IMR-90 (cell line): Measurements from ENCODE around the gene CMKLR1. TPM values are rescaled to one million over a fixed set of nuclear protein-coding genes. Genes with fewer than 3 reads are reported as not detected.

ENCODE experiments used
- ATAC-seq: fragments of 200-7000 bp; cut with Tn5 transposase; 2 replicates; pipeline ENCODE4 v1.9.1; 2020; ENCODE audit warnings: low read depth, mild to moderate bottlenecking, moderate library complexity
- BruUV-seq: library from RNA; stranded (reverse); fragments of 400-500 nt; replicated peaks from 2 replicates; lab custom pipeline; 2021; lab: Mats Ljungman, UMichigan
- CTCF ChIA-PET: fragments of 300-600 bp; formaldehyde crosslinking; extraction: SDS; loops from one replicate; lab custom pipeline; 2021; ENCODE audit warnings: antibody characterized with exemption; lab: Yijun Ruan, JAX
- POLR2A ChIA-PET: fragments of 300-600 bp; sonication (Branson Sonifier 250); formaldehyde crosslinking; loops from one replicate; lab custom pipeline; 2022; ENCODE audit warnings: antibody characterized with exemption; ENCODE audit not compliant: unreplicated experiment; lab: Charles Lee
- DNase-seq: peaks from one replicate; pipeline ENCODE4 v3.0.0; 2013
- H2AFZ ChIP-seq: replicated peaks from 2 replicates; pipeline ENCODE3; 2013; ENCODE audit warnings: low read length, mild to moderate bottlenecking; ENCODE audit not compliant: poor library complexity
- H2AK5ac ChIP-seq: 2 replicates; pipeline ENCODE4 v1.6.1; 2013; ENCODE audit warnings: low read depth, low read length, inconsistent platforms
- H2AK9ac ChIP-seq: replicated peaks from 2 replicates; pipeline ENCODE3; 2013; ENCODE audit warnings: mild to moderate bottlenecking, low read depth, low read length, moderate library complexity; ENCODE audit not compliant: poor library complexity
- H2BK120ac ChIP-seq: 2 replicates; pipeline ENCODE4 v1.6.1; 2013; ENCODE audit warnings: low read depth, low read length, inconsistent platforms
- H2BK15ac ChIP-seq: 3 replicates; pipeline ENCODE4 v1.6.1; 2013; ENCODE audit warnings: low read depth, low read length, inconsistent platforms
- H2BK20ac ChIP-seq: 2 replicates; pipeline ENCODE4 v1.6.1; 2013; ENCODE audit warnings: low read depth, mild to moderate bottlenecking, inconsistent platforms, low read length, moderate library complexity
- H2BK5ac ChIP-seq: 2 replicates; pipeline ENCODE4 v1.6.1; 2013; ENCODE audit warnings: mild to moderate bottlenecking, low read depth, low read length, inconsistent platforms; ENCODE audit not compliant: poor library complexity, severe bottlenecking
- H3K14ac ChIP-seq: replicated peaks from 2 replicates; pipeline ENCODE4 v1.6.1; 2013; ENCODE audit warnings: low read depth, low read length, inconsistent platforms
- H3K18ac ChIP-seq: 2 replicates; pipeline ENCODE4 v1.6.1; 2013; ENCODE audit warnings: low read depth, low read length, control low read depth
- H3K23ac ChIP-seq: 2 replicates; pipeline ENCODE4 v1.6.1; 2013; ENCODE audit warnings: low read depth, low read length, inconsistent platforms
- H3K27ac ChIP-seq: 2 replicates; pipeline ENCODE4 v1.5.1; 2013; ENCODE audit warnings: mild to moderate bottlenecking, control low read depth, low read length; ENCODE audit not compliant: insufficient read depth
- H3K27me3 ChIP-seq: 2 replicates; pipeline ENCODE4 v1.6.1; 2013; ENCODE audit warnings: low read length; ENCODE audit not compliant: control insufficient read depth, insufficient read depth
- H3K36me3 ChIP-seq: 2 replicates; pipeline ENCODE4 v1.6.1; 2013; ENCODE audit warnings: low read length, mixed read lengths; ENCODE audit not compliant: control insufficient read depth, insufficient read depth
- H3K4ac ChIP-seq: 2 replicates; pipeline ENCODE4 v1.6.1; 2013; ENCODE audit warnings: low read depth, low read length, inconsistent platforms
- H3K4me1 ChIP-seq: 2 replicates; pipeline ENCODE4 v1.6.1; 2013; ENCODE audit warnings: low read length, mixed read lengths; ENCODE audit not compliant: control insufficient read depth, insufficient read depth
- H3K4me2 ChIP-seq: 2 replicates; pipeline ENCODE4 v1.6.1; 2013; ENCODE audit warnings: low read depth, mild to moderate bottlenecking, control low read depth, low read length, moderate library complexity
- H3K4me3 ChIP-seq: 2 replicates; pipeline ENCODE4 v1.5.1; 2013; ENCODE audit warnings: low read depth, mild to moderate bottlenecking, control low read depth, low read length, moderate library complexity; ENCODE audit not compliant: insufficient read depth
- H3K56ac ChIP-seq: 2 replicates; pipeline ENCODE4 v1.6.1; 2013; ENCODE audit warnings: low read length, inconsistent platforms; ENCODE audit not compliant: insufficient read depth; ENCODE audit errors: extremely low read depth
- H3K79me1 ChIP-seq, 2 experiments: 2 replicates each; pipeline ENCODE4 v1.6.1; 2013; ENCODE audit warnings: low read length in 2 of 2, inconsistent platforms in 1 of 2, low read depth in 1 of 2
- H3K9ac ChIP-seq: 2 replicates; pipeline ENCODE4 v1.6.1; 2013; ENCODE audit warnings: low read depth, low read length, control low read depth
- H3K9me1 ChIP-seq: 2 replicates; pipeline ENCODE4 v1.6.1; 2013; ENCODE audit warnings: low read length, inconsistent platforms; ENCODE audit not compliant: insufficient read depth
- H3K9me3 ChIP-seq: 2 replicates; pipeline ENCODE4 v1.6.1; 2013; ENCODE audit warnings: low read length; ENCODE audit not compliant: control insufficient read depth, insufficient read depth
- H4K20me1 ChIP-seq: 2 replicates; pipeline ENCODE4 v1.6.1; 2013; ENCODE audit warnings: low read length, inconsistent platforms; ENCODE audit not compliant: insufficient read depth
- H4K5ac ChIP-seq: 2 replicates; pipeline ENCODE4 v1.6.1; 2013; ENCODE audit warnings: mild to moderate bottlenecking, low read depth, low read length, control low read depth
- H4K8ac ChIP-seq, 2 experiments: 2 replicates each; pipeline ENCODE4 v1.6.1; 2013; ENCODE audit warnings: low read depth in 2 of 2, low read length in 2 of 2, control low read depth in 1 of 2, inconsistent platforms in 1 of 2
- H4K91ac ChIP-seq: 2 replicates; pipeline ENCODE4 v1.6.1; 2013; ENCODE audit warnings: low read depth, low read length, inconsistent platforms; ENCODE audit not compliant: insufficient read depth
- MXI1 ChIP-seq: IDR thresholded peaks from 2 replicates; pipeline ENCODE4 v1.6.1; 2012; ENCODE audit warnings: low read depth, mild to moderate bottlenecking, low read length, moderate library complexity, borderline replicate concordance
- NFE2L2 ChIP-seq: fragments of 150-350 bp; IDR thresholded peaks from 2 replicates; pipeline ENCODE4 v1.6.1; 2016; ENCODE audit warnings: low read depth, mild to moderate bottlenecking, low read length
- WGBS, 2 experiments: methylation state at CpG; one replicate each; pipeline versions ENCODE4 v1.1.5 to v1.1.7; 2013; ENCODE audit warnings: missing lambda C conversion rate in 2 of 2; ENCODE audit not compliant: insufficient read length in 1 of 2; ENCODE audit errors: extremely low coverage in 2 of 2; 5-methylcytosine and 5-hydroxymethylcytosine counted together
- dilution Hi-C: fragments of 300-500 bp; cut with HindIII; formaldehyde crosslinking; loops from one replicate; pipeline ENCODE4 v1.14.3; 2018; ENCODE audit warnings: low sequenced_read_pairs; ENCODE audit not compliant: unreplicated experiment
- in situ Hi-C: fragments of 300-500 bp; cut with MboI; formaldehyde crosslinking; loops from 3 replicates; pipeline ENCODE4 v1.14.3; 2019; ENCODE audit warnings: low sequenced_read_pairs, inconsistent platforms, mixed read lengths
- intact Hi-C: fragments of 100-400 bp; cut with micrococcal nuclease; formaldehyde crosslinking; loops from 2 replicates; pipeline ENCODE4 v1.10.0; 2022
- polyA plus RNA-seq, 3 experiments: library from polyadenylated mRNA; depleted of rRNA; stranded (reverse); fragments of >200 nt; gene quantifications; 2 replicates each; pipeline ENCODE4 v1.2.3, GENCODE V29; 2012; ENCODE audit warnings: low replicate concordance in 1 of 3
- total RNA-seq: library from RNA; depleted of rRNA; stranded (reverse); fragments of >200 nt; gene quantifications from 2 replicates; pipeline ENCODE4 v1.2.3, GENCODE V29; 2012

Gene CMKLR1
- total and polyA plus RNA-seq, 2 of the 4 experiments (the other 2 are of a cell fraction), result not detected

DNA sequence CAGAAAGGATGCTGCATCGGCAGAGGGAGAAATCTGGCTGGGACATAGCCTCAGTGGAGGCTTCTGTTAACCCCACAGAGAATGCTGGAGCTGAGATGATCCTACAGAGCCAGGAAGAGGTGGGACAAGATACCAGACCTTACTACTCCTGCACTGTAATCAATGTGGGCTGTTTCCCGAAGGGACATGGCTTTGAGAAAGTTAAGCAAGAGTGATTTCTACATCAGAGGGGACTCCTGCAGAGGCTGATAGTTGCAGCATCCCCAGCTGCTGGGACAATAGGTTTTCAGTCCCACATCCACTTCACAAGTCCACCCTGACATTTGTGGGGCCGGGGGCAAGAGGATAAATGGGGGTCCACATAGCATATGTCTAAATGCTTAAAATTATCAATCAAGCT lies 22.5 kb upstream of the CMKLR1 start:
- 0 out of 2 replicates have a peak, but pooled peaks cover 3% of the 10 kb centered on the region for H3K9me1 ChIP-seq
- BruUV-seq, result no TSS peak
- POLR2A ChIA-PET, result no interaction called here

More for the DNA sequence above, 22.5 kb upstream of the CMKLR1 start:
- no peaks in the 10 kb centered on the region for H4K20me1 ChIP-seq
- no peak overlapping the region for H4K5ac ChIP-seq
- no peak for DNase-seq
- no peak overlapping the region for H3K4me2 ChIP-seq
- no peak overlapping the region for H3K4ac ChIP-seq
- no peak overlapping the region for H2BK120ac ChIP-seq
- H3K4me3 ChIP-seq, result no peak overlapping the region
- H2AK5ac ChIP-seq, result no peak overlapping the region
- H2BK5ac ChIP-seq, result no peak overlapping the region
- H3K18ac ChIP-seq, result no peak overlapping the region
- no peak for ATAC-seq
- H3K14ac ChIP-seq, result no peak overlapping the region
- dilution Hi-C loops, result no loop called here
- no peaks in the 10 kb centered on the region for H3K27me3 ChIP-seq
- CTCF ChIA-PET, result no interaction called here
- H3K79me1 ChIP-seq, result no peaks in the 10 kb centered on the region
- no peak overlapping the region for H2BK15ac ChIP-seq
- H3K56ac ChIP-seq, result no peak overlapping the region
- WGBS, 2 experiments, result no CpG with 5 or more reads among the region's 3 CpGs
- H2AFZ ChIP-seq, result no peak overlapping the region
- H3K27ac ChIP-seq, result no peak overlapping the region
- H3K9ac ChIP-seq, result no peak overlapping the region
- H4K8ac ChIP-seq, result no peak overlapping the region
- no peaks in the 10 kb centered on the region for H3K36me3 ChIP-seq
- no peak overlapping the region for H3K23ac ChIP-seq
- no peak overlapping the region for H4K91ac ChIP-seq
- H2AK9ac ChIP-seq, result no peak overlapping the region
- H2BK20ac ChIP-seq, result no peak overlapping the region
- TF ChIP-seq MXI1 (no peak), NFE2L2 (no peak)
- in situ Hi-C loops, result no loop called here
- no peaks in the 10 kb centered on the region for H3K9me3 ChIP-seq
- intact Hi-C loops, result no loop called here
- no peaks in the 10 kb centered on the region for H3K4me1 ChIP-seq
